Left lung (tissue), 10 donors: ENCODE data around the gene NOP10. TPM values are rescaled to one million over a fixed set of nuclear protein-coding genes. Genes with fewer than 3 reads are reported as not detected.
A peak's percentile ranks its signal among the peaks of the same experiment; 100 is the strongest.

ENCODE experiments used
- ATAC-seq: fragments of 200-7000 bp; cut with Tn5 transposase; one replicate; pipeline ENCODE4 v1.9.1; 2020; ENCODE audit warnings: moderate library complexity
- DNase-seq, 4 donors: peaks; one replicate each; pipeline ENCODE4 v3.0.0-alpha.2; 2013 to 2020
- H3K27ac ChIP-seq, 2 donors: fragments of 200-600 bp; sonication (generic) in 1 of 2; one replicate each; pipeline versions ENCODE4 v1.5.0 to v1.8.0; 2020 to 2021
- H3K27me3 ChIP-seq, 2 donors: fragments of 200-600 bp; sonication (generic) in 1 of 2; one replicate each; pipeline versions ENCODE4 v1.5.0 to v1.8.0; 2020 to 2021
- H3K36me3 ChIP-seq, 2 donors: fragments of 200-600 bp; sonication (generic) in 1 of 2; one replicate each; pipeline versions ENCODE4 v1.5.0 to v1.8.0; 2020 to 2021
- H3K4me1 ChIP-seq, 2 donors: fragments of 200-600 bp; one replicate each; pipeline ENCODE4 v1.8.0; 2021
- H3K4me3 ChIP-seq, 2 donors: fragments of 200-600 bp; sonication (generic) in 1 of 2; one replicate each; pipeline versions ENCODE4 v1.5.0 to v1.8.0; 2020 to 2021; ENCODE audit warnings: mild to moderate bottlenecking in 1 of 2
- H3K9me3 ChIP-seq, 2 donors: fragments of 200-600 bp; sonication (generic) in 1 of 2; one replicate each; pipeline versions ENCODE4 v1.5.0 to v1.8.0; 2020 to 2021
- CTCF ChIP-seq, 2 donors: fragments of 200-600 bp; sonication (generic) in 1 of 2; IDR thresholded peaks; one replicate each; pipeline versions ENCODE4 v1.5.0 to v1.8.0; 2021; ENCODE audit warnings: antibody characterized with exemption in 2 of 2
- intact Hi-C, 2 donors: fragments of 100-400 bp; cut with DNase I; formaldehyde crosslinking; loops; one replicate each; pipeline versions ENCODE4 v1.11.2 to v1.14.2; 2022
- polyA plus RNA-seq, 6 donors: library from polyadenylated mRNA; unstranded; fragments of 120-200 nt; gene quantifications; one replicate each; pipeline ENCODE4 v1.2.1, GENCODE V29; 2013; ENCODE audit not compliant: insufficient read length in 6 of 6
- total RNA-seq, 2 donors: library from RNA; stranded (reverse); fragmentation: NEBNext Ultra II Directional; extraction: Animal tissue kit (Norgen Biotek cat#: 25700); gene quantifications; one replicate each; pipeline ENCODE4 v1.2.1, GENCODE V29; 2021
- donor health status: DM: no; HTN: yes; CAD: no.
- donor health status: DM: no; HTN: no; CAD: no.

NOP10 gene
- total and polyA plus RNA-seq, 8 donors, result 99.8 to 188 (median 110) TPM

DNA sequence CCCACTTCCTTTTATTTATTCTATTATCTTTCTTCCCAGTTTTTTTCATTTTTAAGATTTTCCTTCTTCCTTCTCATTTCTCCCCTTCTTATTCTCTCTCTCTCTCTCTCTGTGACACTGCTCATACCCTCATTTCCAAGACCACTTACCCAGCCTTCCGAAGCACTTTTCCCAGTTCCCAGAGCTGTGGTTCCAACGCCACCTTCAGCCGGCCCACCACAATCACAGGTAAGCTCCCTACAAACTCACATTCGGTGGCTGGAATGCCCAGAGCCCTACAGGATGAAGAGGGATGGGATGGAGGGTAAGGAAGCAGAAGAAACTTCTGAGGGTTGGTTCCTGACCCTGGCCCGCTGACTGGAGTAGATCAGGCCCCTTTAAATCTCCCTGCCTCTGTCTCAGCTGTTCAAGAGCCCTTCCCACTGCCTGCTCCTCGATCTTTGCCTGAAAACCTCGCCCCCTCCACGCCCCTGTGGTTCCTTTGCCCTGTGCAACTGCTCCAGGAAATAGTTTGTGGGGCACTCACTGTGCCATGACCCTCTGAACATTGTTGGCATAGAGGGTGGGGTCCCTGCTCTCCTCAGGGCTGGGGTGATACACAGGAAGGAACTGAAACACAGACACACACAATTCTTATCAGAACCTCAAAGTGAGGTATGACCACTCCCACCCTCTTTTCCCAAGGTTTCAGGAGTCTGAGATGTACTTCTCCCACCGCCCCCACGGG, 19.3 kb upstream of the NOP10 start:
- peaks cover 7 to 15% of the 10 kb centered on the region in 2 donors for H3K4me1 ChIP-seq
- ATAC-seq (no peak), DNase-seq (no peak)
- H3K4me3 ChIP-seq, result no peak overlapping the region
- H3K9me3 ChIP-seq, result no peaks in the 10 kb centered on the region
- intact Hi-C loops, result no loop called here
- no peak overlapping the region for H3K27ac ChIP-seq
- peaks cover 0 to 47% of the 10 kb centered on the region in 2 donors for H3K36me3 ChIP-seq
- no peak for TF ChIP-seq CTCF (IDR thresholded peaks at IDR 0.05)
- no peaks in the 10 kb centered on the region for H3K27me3 ChIP-seq

DNA sequence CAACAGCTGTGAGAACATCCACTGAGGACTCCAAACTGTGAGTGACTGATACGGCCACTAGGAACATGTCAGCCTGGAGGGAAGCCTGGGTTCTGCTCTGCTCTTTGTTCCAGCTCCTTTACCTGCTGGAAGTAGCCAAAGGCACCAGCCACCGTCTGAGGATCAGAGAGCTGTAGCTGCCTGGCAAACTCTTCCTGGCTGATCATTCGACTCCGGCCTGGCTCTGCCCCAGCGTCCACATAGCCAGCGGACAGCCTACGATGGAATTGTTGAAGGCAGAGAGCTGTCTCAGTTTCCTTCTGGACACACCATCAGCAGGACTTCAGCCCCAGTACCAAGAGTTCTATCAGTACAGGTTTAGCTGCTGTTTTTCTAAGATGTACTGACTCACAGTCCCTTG, 18.3 kb upstream of the NOP10 start:
- Histone ChIP-seq H3K27ac (no peak overlapping the region), H3K27me3 (no peaks in the 10 kb centered on the region), H3K4me3 (no peak overlapping the region), H3K4me1 (peaks cover 7 to 13% of the 10 kb centered on the region in 2 donors), H3K9me3 (no peaks in the 10 kb centered on the region), H3K36me3 (peaks cover 0 to 56% of the 10 kb centered on the region in 2 donors)
- no peak for DNase-seq
- no peak for ATAC-seq
- no peak for TF ChIP-seq CTCF (IDR thresholded peaks at IDR 0.05)
- intact Hi-C loops, result no loop called here

GRCh38 chr15:34360298-34360697, 17.4 kb upstream of the NOP10 start:
- DNase-seq (no peak), ATAC-seq (no peak)
- no peak overlapping the region for H3K4me3 ChIP-seq
- no peak overlapping the region for H3K27ac ChIP-seq
- no peaks in the 10 kb centered on the region for H3K9me3 ChIP-seq
- no peak for TF ChIP-seq CTCF (IDR thresholded peaks at IDR 0.05)
- intact Hi-C loops, result no loop called here
- peaks cover 0 to 66% of the 10 kb centered on the region in 2 donors for H3K36me3 ChIP-seq
- H3K4me1 ChIP-seq, result peaks cover 0 to 4% of the 10 kb centered on the region in 2 donors
- no peaks in the 10 kb centered on the region for H3K27me3 ChIP-seq

DNA sequence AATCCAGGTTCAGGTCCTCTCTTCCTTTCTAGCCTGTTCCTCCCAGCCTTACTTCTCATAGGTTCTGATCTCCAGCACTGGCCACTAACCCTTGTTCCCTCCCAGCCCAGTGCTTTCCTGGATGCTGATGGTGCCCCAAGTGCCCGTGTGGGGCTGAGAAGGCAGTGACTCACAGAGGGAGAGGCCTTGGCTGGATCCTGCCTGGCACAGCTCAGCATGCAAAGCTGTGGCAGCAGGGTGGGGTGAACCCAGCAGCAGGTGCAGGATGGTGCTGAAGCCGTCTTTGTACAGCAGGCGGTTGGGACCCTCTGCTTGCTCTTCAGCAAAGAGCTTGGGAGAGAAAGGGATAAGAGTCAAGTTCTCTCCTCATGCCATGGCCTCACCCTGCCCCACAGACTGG, 16.5 kb upstream of the NOP10 start:
- no peaks in the 10 kb centered on the region for H3K9me3 ChIP-seq
- peak; percentile 36 for ATAC-seq
- intact Hi-C loops, result no loop called here
- DNase-seq, result no peak
- H3K27ac ChIP-seq, result no peak overlapping the region
- no peak overlapping the region for H3K4me3 ChIP-seq
- H3K36me3 ChIP-seq, result peaks cover 0 to 67% of the 10 kb centered on the region in 2 donors
- no peak for TF ChIP-seq CTCF (IDR thresholded peaks at IDR 0.05)
- H3K4me1 ChIP-seq, result no peaks in the 10 kb centered on the region
- no peaks in the 10 kb centered on the region for H3K27me3 ChIP-seq

GRCh38 chr15:34358948-34359347, 16.0 kb upstream of the NOP10 start:
- no peak for DNase-seq
- Histone ChIP-seq H3K36me3 (peaks cover 0 to 67% of the 10 kb centered on the region in 2 donors), H3K27ac (no peak overlapping the region), H3K4me1 (no peaks in the 10 kb centered on the region), H3K9me3 (no peaks in the 10 kb centered on the region), H3K27me3 (no peaks in the 10 kb centered on the region), H3K4me3 (no peak overlapping the region)
- ATAC-seq, result no peak
- no peak for TF ChIP-seq CTCF (IDR thresholded peaks at IDR 0.05)
- intact Hi-C loops, result no loop called here
